Transverse colon (tissue), 4 donors: ENCODE data around the gene PPP2R5B.

ENCODE experiments used
- CTCF ChIP-seq, 5 experiments: fragments of 200-600 bp in 3 of 5; fragments of 450-650 bp in 2 of 5; sonication (generic) in 3 of 5; IDR thresholded peaks; 1 replicate in 2 of 5; 2 replicates in 3 of 5; pipeline ENCODE4 v1.5.1; 2016 to 2017; ENCODE audit warnings: antibody characterized with exemption in 5 of 5, inconsistent platforms in 3 of 5, mild to moderate bottlenecking in 2 of 5, moderate library complexity in 1 of 5
- POLR2AphosphoS5 ChIP-seq, 3 donors: sonication (generic); formaldehyde crosslinking; IDR thresholded peaks; one replicate each; pipeline ENCODE4 v1.6.1; 2016; ENCODE audit warnings: antibody characterized with exemption in 3 of 3

- TF ChIP-seq POLR2AphosphoS5 (IDR thresholded peaks at IDR 0.05) (no peak), CTCF (IDR thresholded peaks at IDR 0.05) (no peak)
Measured at GRCh38 chr11:64909653-64910343, 14.7 kb upstream of the PPP2R5B start.
